Hepatocyte (in vitro differentiated cells): Measurements from ENCODE around the gene PDLIM1. TPM values are rescaled to one million over a fixed set of nuclear protein-coding genes. Genes with fewer than 3 reads are reported as not detected.

Experiments
- DNase-seq: peaks from one replicate; pipeline ENCODE4 v3.0.0-alpha.2; 2016; ENCODE audit warnings: low spot score
- H2AFZ ChIP-seq: fragments of 200-600 bp; sonication (generic); 2 replicates; pipeline ENCODE4 v1.6.0; 2016; ENCODE audit warnings: antibody characterized with exemption, mild to moderate bottlenecking
- H3K27ac ChIP-seq: fragments of 200-600 bp; sonication (generic); 2 replicates; pipeline ENCODE4 v1.5.1; 2016; ENCODE audit warnings: mild to moderate bottlenecking
- H3K27me3 ChIP-seq: fragments of 200-600 bp; sonication (generic); 2 replicates; pipeline ENCODE4 v1.6.1; 2016
- H3K36me3 ChIP-seq: fragments of 200-600 bp; sonication (generic); replicated peaks from 2 replicates; pipeline ENCODE4 v1.5.1; 2016; ENCODE audit warnings: low read depth; ENCODE audit not compliant: insufficient read depth
- H3K4me1 ChIP-seq: fragments of 200-600 bp; sonication (generic); 2 replicates; pipeline ENCODE4 v1.5.1; 2016; ENCODE audit warnings: mild to moderate bottlenecking, moderate library complexity; ENCODE audit not compliant: insufficient read depth
- H3K4me2 ChIP-seq: fragments of 200-600 bp; sonication (generic); 2 replicates; pipeline ENCODE4 v1.6.0; 2016
- H3K4me3 ChIP-seq: fragments of 200-600 bp; sonication (generic); 2 replicates; pipeline ENCODE4 v1.5.1; 2016; ENCODE audit warnings: mild to moderate bottlenecking
- H3K79me2 ChIP-seq: fragments of 200-600 bp; sonication (generic); 2 replicates; pipeline ENCODE4 v1.6.0; 2017; ENCODE audit warnings: mild to moderate bottlenecking
- H3K9me2 ChIP-seq: fragments of 200-600 bp; sonication (generic); replicated peaks from 2 replicates; pipeline ENCODE4 v1.6.0; 2017; ENCODE audit warnings: mild to moderate bottlenecking; ENCODE audit not compliant: insufficient read depth
- H3K9me3 ChIP-seq: fragments of 200-600 bp; sonication (generic); 2 replicates; pipeline ENCODE4 v1.5.1; 2016; ENCODE audit warnings: low read depth, mild to moderate bottlenecking
- H4K20me1 ChIP-seq: fragments of 200-600 bp; sonication (generic); 2 replicates; pipeline ENCODE4 v1.6.0; 2016; ENCODE audit warnings: mild to moderate bottlenecking; ENCODE audit not compliant: insufficient read depth, poor library complexity, severe bottlenecking
- EZH2 ChIP-seq: fragments of 200-600 bp; sonication (generic); IDR thresholded peaks from 2 replicates; pipeline ENCODE4 v1.6.1; 2016; ENCODE audit warnings: antibody characterized with exemption, mild to moderate bottlenecking, borderline replicate concordance
- EZH2phosphoT487 ChIP-seq: fragments of 200-600 bp; sonication (generic); IDR thresholded peaks from one replicate; pipeline ENCODE4 v1.6.1; 2018; ENCODE audit warnings: antibody characterized with exemption, mild to moderate bottlenecking, low read depth, moderate library complexity; ENCODE audit not compliant: unreplicated experiment, severe bottlenecking
- WGBS: methylation state at CpG from one replicate; pipeline ENCODE4 v1.1.6; 2016; ENCODE audit warnings: low lambda C conversion rate; ENCODE audit errors: missing lambda C conversion rate; 5-methylcytosine and 5-hydroxymethylcytosine counted together
- polyA plus RNA-seq: library from polyadenylated mRNA; unstranded; fragments of >200 nt; fragmentation: Nextera tagmentation; extraction: Ambion mirVana; gene quantifications from 2 replicates; pipeline ENCODE4 v1.2.1, GENCODE V29; 2016
- total RNA-seq: library from RNA; depleted of rRNA; stranded (reverse); fragments of >200 nt; gene quantifications from 2 replicates; pipeline ENCODE4 v1.2.3, GENCODE V29; 2014
- TF ChIP-seq, protein P1 (sequence below): fragments of 200-600 bp; sonication (generic); IDR thresholded peaks from 2 replicates; pipeline ENCODE4 v1.5.1; 2016; ENCODE audit warnings: antibody characterized with exemption, mild to moderate bottlenecking; ENCODE audit not compliant: poor library complexity

Gene PDLIM1
- total and polyA plus RNA-seq, 2 experiments from 2014 or later: 58.2 to 176 TPM

DNA sequence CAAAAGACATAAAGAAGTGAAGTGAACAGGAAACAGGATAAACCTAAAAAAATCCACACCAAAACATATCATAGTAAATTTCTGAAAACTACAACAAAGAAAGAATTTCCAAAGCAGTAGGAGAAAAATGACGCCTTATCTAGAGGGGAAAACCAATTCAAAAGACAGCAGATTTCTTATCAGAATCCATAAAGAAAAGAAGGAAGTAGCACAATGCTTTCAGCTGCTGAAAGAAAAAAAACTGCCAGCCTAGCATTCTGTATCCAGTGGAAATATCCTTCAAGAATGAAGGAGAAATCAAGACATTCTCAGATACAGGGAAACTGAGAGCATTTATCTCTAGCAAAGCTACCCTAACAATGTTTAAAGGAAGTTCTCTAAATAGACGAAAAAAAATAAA, 37.8 kb downstream of the PDLIM1 start:
- H3K4me2 ChIP-seq: no peak overlapping the region
- peaks cover 3% of the 10 kb centered on the region for H3K4me1 ChIP-seq
- H3K27ac ChIP-seq: peak overlapping the region; percentile 1
- H3K4me3 ChIP-seq: no peak overlapping the region
- peaks cover 5% of the 10 kb centered on the region for H3K9me3 ChIP-seq
- H4K20me1 ChIP-seq: no peaks in the 10 kb centered on the region
- peaks cover 55% of the 10 kb centered on the region for H3K79me2 ChIP-seq
- 81% methylated on average over 2 of the region's 2 CpGs for WGBS
- H3K27me3 ChIP-seq: no peaks in the 10 kb centered on the region
- no peaks in the 10 kb centered on the region for H3K36me3 ChIP-seq
- no peaks in the 10 kb centered on the region for H3K9me2 ChIP-seq
- TF ChIP-seq EZH2phosphoT487 (no peak), EZH2 (no peak)
- TF ChIP-seq, protein P1, sequence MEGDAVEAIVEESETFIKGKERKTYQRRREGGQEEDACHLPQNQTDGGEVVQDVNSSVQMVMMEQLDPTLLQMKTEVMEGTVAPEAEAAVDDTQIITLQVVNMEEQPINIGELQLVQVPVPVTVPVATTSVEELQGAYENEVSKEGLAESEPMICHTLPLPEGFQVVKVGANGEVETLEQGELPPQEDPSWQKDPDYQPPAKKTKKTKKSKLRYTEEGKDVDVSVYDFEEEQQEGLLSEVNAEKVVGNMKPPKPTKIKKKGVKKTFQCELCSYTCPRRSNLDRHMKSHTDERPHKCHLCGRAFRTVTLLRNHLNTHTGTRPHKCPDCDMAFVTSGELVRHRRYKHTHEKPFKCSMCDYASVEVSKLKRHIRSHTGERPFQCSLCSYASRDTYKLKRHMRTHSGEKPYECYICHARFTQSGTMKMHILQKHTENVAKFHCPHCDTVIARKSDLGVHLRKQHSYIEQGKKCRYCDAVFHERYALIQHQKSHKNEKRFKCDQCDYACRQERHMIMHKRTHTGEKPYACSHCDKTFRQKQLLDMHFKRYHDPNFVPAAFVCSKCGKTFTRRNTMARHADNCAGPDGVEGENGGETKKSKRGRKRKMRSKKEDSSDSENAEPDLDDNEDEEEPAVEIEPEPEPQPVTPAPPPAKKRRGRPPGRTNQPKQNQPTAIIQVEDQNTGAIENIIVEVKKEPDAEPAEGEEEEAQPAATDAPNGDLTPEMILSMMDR: no peak
- DNase-seq: no peak
- no peak overlapping the region for H2AFZ ChIP-seq

DNA sequence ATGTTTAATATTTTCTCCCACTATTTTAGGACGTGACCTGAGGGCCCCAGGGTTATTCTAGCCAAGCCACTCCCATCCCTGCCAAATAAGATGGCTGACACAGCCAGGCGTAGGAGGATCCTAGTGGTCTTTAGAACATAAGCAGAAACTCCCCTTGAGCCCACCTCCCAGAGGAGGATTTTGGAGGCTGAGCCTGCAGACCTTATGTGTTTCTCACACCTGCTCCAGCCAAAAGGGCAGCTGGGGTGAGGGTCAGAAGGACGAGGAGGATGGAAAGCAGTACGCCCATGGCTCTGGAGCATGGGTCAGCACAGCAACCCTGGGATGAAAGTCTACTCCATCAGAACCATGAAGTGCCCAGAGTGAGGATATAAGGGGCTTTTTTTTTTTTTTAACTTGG, 39.9 kb downstream of the PDLIM1 start:
- no peaks in the 10 kb centered on the region for H3K9me2 ChIP-seq
- H3K4me1 ChIP-seq: peaks cover 14% of the 10 kb centered on the region
- TF ChIP-seq EZH2phosphoT487 (no peak), EZH2 (no peak)
- TF ChIP-seq, protein P1: no peak
- 92% methylated on average over 4 of the region's 4 CpGs for WGBS
- H4K20me1 ChIP-seq: no peaks in the 10 kb centered on the region
- H2AFZ ChIP-seq: no peak overlapping the region
- no peak overlapping the region for H3K27ac ChIP-seq
- no peak overlapping the region for H3K4me3 ChIP-seq
- H3K36me3 ChIP-seq: no peaks in the 10 kb centered on the region
- H3K27me3 ChIP-seq: no peaks in the 10 kb centered on the region
- DNase-seq: no peak
- no peaks in the 10 kb centered on the region for H3K9me3 ChIP-seq
- peaks cover 47% of the 10 kb centered on the region for H3K79me2 ChIP-seq
- H3K4me2 ChIP-seq: no peak overlapping the region

DNA sequence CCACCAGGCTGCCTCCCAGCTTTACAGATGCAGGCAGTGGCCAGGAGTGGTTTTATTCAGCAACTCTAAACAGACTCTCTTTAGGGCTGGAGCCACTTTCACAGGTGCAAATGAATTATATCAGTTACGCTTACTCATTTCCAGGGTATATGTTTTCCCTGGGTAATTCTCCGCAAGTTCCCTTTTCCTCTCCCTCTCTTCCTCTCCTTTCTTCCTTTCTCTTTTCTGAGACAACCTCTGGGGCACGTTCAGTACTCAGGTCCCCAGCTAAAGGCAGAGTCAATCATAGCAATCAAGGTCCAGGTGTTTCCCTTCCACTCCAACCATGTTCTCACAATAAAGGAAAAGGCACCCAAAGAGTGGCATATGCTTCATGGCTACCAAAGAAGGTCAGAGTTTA, 41.3 kb downstream of the PDLIM1 start:
- H3K27me3 ChIP-seq: no peaks in the 10 kb centered on the region
- no peak overlapping the region for H3K27ac ChIP-seq
- no peak overlapping the region for H2AFZ ChIP-seq
- no peak overlapping the region for H3K4me2 ChIP-seq
- peaks cover 14% of the 10 kb centered on the region for H3K4me1 ChIP-seq
- no peaks in the 10 kb centered on the region for H3K9me3 ChIP-seq
- no peak overlapping the region for H3K4me3 ChIP-seq
- TF ChIP-seq EZH2 (no peak), EZH2phosphoT487 (no peak)
- TF ChIP-seq, protein P1: no peak
- no peaks in the 10 kb centered on the region for H3K36me3 ChIP-seq
- no peaks in the 10 kb centered on the region for H4K20me1 ChIP-seq
- DNase-seq: no peak
- H3K79me2 ChIP-seq: peaks cover 33% of the 10 kb centered on the region
- 85% methylated on average over 3 of the region's 3 CpGs for WGBS
- no peaks in the 10 kb centered on the region for H3K9me2 ChIP-seq

DNA sequence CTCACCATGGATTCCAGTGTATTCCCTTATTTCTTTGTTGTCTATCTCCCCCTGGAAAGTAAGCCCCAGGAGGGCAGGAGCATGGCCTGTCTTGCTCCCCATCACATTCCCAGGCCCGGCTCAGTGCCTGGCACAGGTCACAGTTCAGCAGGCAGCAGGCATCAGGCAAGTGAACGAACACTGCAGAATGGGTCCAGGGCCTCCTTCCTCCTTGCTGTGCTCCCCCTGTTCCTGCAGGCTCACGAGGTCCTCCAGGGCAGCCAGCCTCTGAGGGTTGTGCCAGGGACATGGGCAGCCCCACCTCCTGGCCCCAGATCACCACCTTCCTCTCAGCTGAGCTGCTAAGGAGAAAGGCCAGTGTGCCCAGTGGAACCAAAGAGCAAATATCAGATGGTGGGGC, 41.8 kb downstream of the PDLIM1 start:
- Histone ChIP-seq H3K79me2 (peaks cover 28% of the 10 kb centered on the region), H3K36me3 (no peaks in the 10 kb centered on the region)

More for the DNA sequence above, 41.8 kb downstream of the PDLIM1 start:
- H3K4me1 ChIP-seq: peaks cover 14% of the 10 kb centered on the region
- WGBS: 92% methylated on average over 3 of the region's 3 CpGs
- H3K4me2 ChIP-seq: no peak overlapping the region
- no peaks in the 10 kb centered on the region for H3K9me3 ChIP-seq
- DNase-seq: no peak
- no peaks in the 10 kb centered on the region for H4K20me1 ChIP-seq
- TF ChIP-seq, protein P1: no peak
- no peak for TF ChIP-seq EZH2
- TF ChIP-seq EZH2phosphoT487: no peak
- no peaks in the 10 kb centered on the region for H3K27me3 ChIP-seq
- H3K4me3 ChIP-seq: no peak overlapping the region
- no peak overlapping the region for H2AFZ ChIP-seq
- H3K27ac ChIP-seq: no peak overlapping the region
- no peaks in the 10 kb centered on the region for H3K9me2 ChIP-seq
